ENCODE results near the gene AKAP13.
"Not testable (repeated sequence)": the region's sequence is repeated elsewhere in the genome, so short reads cannot be mapped to it uniquely, and the experiment has no call there.

The AKAP13 gene

GRCh38 chr15:85380217-85380811, at the start of gene AKAP13:
Gene AKAP13 (plus strand): TSS chr15:85380603. CDS start chr15:85485721, 105,118 bp downstream.
- H3K4me3 ChIP-seq (ENCODE audit: low read length) = peak within 1 kb of the TSS; percentile 74
- H3K27me3 ChIP-seq (ENCODE audit: control insufficient read depth, insufficient read depth, low read length) = no peaks in the 10 kb centered on the region
- no peaks in the 10 kb centered on the region for H3K4me1 ChIP-seq (ENCODE audit: control insufficient read depth, insufficient read depth, low read length)
- peak within 1 kb of the TSS; percentile 90 for H3K27ac ChIP-seq (ENCODE audit: low read depth, low read length)
- no peaks in the 10 kb centered on the region for H3K36me3 ChIP-seq (ENCODE audit: control insufficient read depth, insufficient read depth, low read length)
- peak within 1 kb of the TSS; percentile 66 for H3K9ac ChIP-seq (ENCODE audit: low read length)

GRCh38 chr15:85330901-85331588, 49.4 kb upstream of the AKAP13 start:
- peak overlapping the region; percentile 95 for H3K27ac ChIP-seq (ENCODE audit: low read depth, low read length)
- peak overlapping the region; percentile 49 for H3K4me3 ChIP-seq (ENCODE audit: low read length)
- peaks cover 11% of the 10 kb centered on the region for H3K4me1 ChIP-seq (ENCODE audit: control insufficient read depth, insufficient read depth, low read length)
- H3K27me3 ChIP-seq (ENCODE audit: control insufficient read depth, insufficient read depth, low read length) = no peaks in the 10 kb centered on the region
- H3K36me3 ChIP-seq (ENCODE audit: control insufficient read depth, insufficient read depth, low read length) = no peaks in the 10 kb centered on the region
- H3K9ac ChIP-seq (ENCODE audit: low read length) = no peak overlapping the region

GRCh38 chr15:85331655-85332285, 48.6 kb upstream of the AKAP13 start:
- Histone ChIP-seq H3K4me1 (ENCODE audit: control insufficient read depth, insufficient read depth, low read length) (peaks cover 11% of the 10 kb centered on the region), H3K9ac (ENCODE audit: low read length) (peak overlapping the region; percentile 26), H3K27me3 (ENCODE audit: control insufficient read depth, insufficient read depth, low read length) (no peaks in the 10 kb centered on the region), H3K27ac (ENCODE audit: low read depth, low read length) (peak overlapping the region; percentile 95), H3K36me3 (ENCODE audit: control insufficient read depth, insufficient read depth, low read length) (no peaks in the 10 kb centered on the region), H3K4me3 (ENCODE audit: low read length) (peak overlapping the region; percentile 49)

- no peak overlapping the region for H3K27ac ChIP-seq (ENCODE audit: low read depth, low read length)
- peaks cover 11% of the 10 kb centered on the region for H3K4me1 ChIP-seq (ENCODE audit: control insufficient read depth, insufficient read depth, low read length)
- no peak overlapping the region for H3K9ac ChIP-seq (ENCODE audit: low read length)
- H3K27me3 ChIP-seq (ENCODE audit: control insufficient read depth, insufficient read depth, low read length) = no peaks in the 10 kb centered on the region
- no peak overlapping the region for H3K4me3 ChIP-seq (ENCODE audit: low read length)
- H3K36me3 ChIP-seq (ENCODE audit: control insufficient read depth, insufficient read depth, low read length) = no peaks in the 10 kb centered on the region
These were observed 47.1 kb upstream of the AKAP13 start for GRCh38 chr15:85333132-85333831.

- Histone ChIP-seq H3K4me3 (ENCODE audit: low read length) (no peak overlapping the region), H3K9ac (ENCODE audit: low read length) (no peak overlapping the region), H3K27ac (ENCODE audit: low read depth, low read length) (no peak overlapping the region), H3K36me3 (ENCODE audit: control insufficient read depth, insufficient read depth, low read length) (no peaks in the 10 kb centered on the region), H3K27me3 (ENCODE audit: control insufficient read depth, insufficient read depth, low read length) (no peaks in the 10 kb centered on the region), H3K4me1 (ENCODE audit: control insufficient read depth, insufficient read depth, low read length) (peaks cover 11% of the 10 kb centered on the region)
These were observed 46.2 kb upstream of the AKAP13 start for GRCh38 chr15:85334241-85334640.

GRCh38 chr15:85335193-85335942, 45.0 kb upstream of the AKAP13 start:
- no peak overlapping the region for H3K9ac ChIP-seq (ENCODE audit: low read length)
- no peak overlapping the region for H3K27ac ChIP-seq (ENCODE audit: low read depth, low read length)

GRCh38 chr15:85336880-85337279, 43.5 kb upstream of the AKAP13 start:
- H3K36me3 ChIP-seq (ENCODE audit: control insufficient read depth, insufficient read depth, low read length) = no peaks in the 10 kb centered on the region
- peaks cover under 1% of the 10 kb centered on the region for H3K4me1 ChIP-seq (ENCODE audit: control insufficient read depth, insufficient read depth, low read length)
- no peak overlapping the region for H3K27ac ChIP-seq (ENCODE audit: low read depth, low read length)
- H3K27me3 ChIP-seq (ENCODE audit: control insufficient read depth, insufficient read depth, low read length) = no peaks in the 10 kb centered on the region
- H3K4me3 ChIP-seq (ENCODE audit: low read length) = no peak overlapping the region
- no peak overlapping the region for H3K9ac ChIP-seq (ENCODE audit: low read length)

More at GRCh38 chr15:85335193-85335942, 45.0 kb upstream of the AKAP13 start:
- Histone ChIP-seq H3K36me3 (ENCODE audit: control insufficient read depth, insufficient read depth, low read length) (no peaks in the 10 kb centered on the region), H3K27me3 (ENCODE audit: control insufficient read depth, insufficient read depth, low read length) (no peaks in the 10 kb centered on the region), H3K4me3 (ENCODE audit: low read length) (no peak overlapping the region), H3K4me1 (ENCODE audit: control insufficient read depth, insufficient read depth, low read length) (peaks cover 11% of the 10 kb centered on the region)

- no peaks in the 10 kb centered on the region for H3K27me3 ChIP-seq (ENCODE audit: control insufficient read depth, insufficient read depth, low read length)
- H3K27ac ChIP-seq (ENCODE audit: low read depth, low read length) = no peak overlapping the region
- H3K4me1 ChIP-seq (ENCODE audit: control insufficient read depth, insufficient read depth, low read length) = no peaks in the 10 kb centered on the region
- H3K9ac ChIP-seq (ENCODE audit: low read length) = no peak overlapping the region
- no peaks in the 10 kb centered on the region for H3K36me3 ChIP-seq (ENCODE audit: control insufficient read depth, insufficient read depth, low read length)
- no peak overlapping the region for H3K4me3 ChIP-seq (ENCODE audit: low read length)
These were observed 42.9 kb upstream of the AKAP13 start for GRCh38 chr15:85337425-85338074.

- no peak overlapping the region for H3K9ac ChIP-seq (ENCODE audit: low read length)
- H3K4me3 ChIP-seq (ENCODE audit: low read length) = no peak overlapping the region
- no peaks in the 10 kb centered on the region for H3K4me1 ChIP-seq (ENCODE audit: control insufficient read depth, insufficient read depth, low read length)
- no peaks in the 10 kb centered on the region for H3K27me3 ChIP-seq (ENCODE audit: control insufficient read depth, insufficient read depth, low read length)
- no peaks in the 10 kb centered on the region for H3K36me3 ChIP-seq (ENCODE audit: control insufficient read depth, insufficient read depth, low read length)
- no peak overlapping the region for H3K27ac ChIP-seq (ENCODE audit: low read depth, low read length)
These were observed 40.1 kb upstream of the AKAP13 start for GRCh38 chr15:85340321-85340665.

- Histone ChIP-seq H3K4me1 (ENCODE audit: control insufficient read depth, insufficient read depth, low read length) (no peaks in the 10 kb centered on the region), H3K27ac (ENCODE audit: low read depth, low read length) (no peak overlapping the region), H3K9ac (ENCODE audit: low read length) (no peak overlapping the region), H3K27me3 (ENCODE audit: control insufficient read depth, insufficient read depth, low read length) (no peaks in the 10 kb centered on the region), H3K36me3 (ENCODE audit: control insufficient read depth, insufficient read depth, low read length) (no peaks in the 10 kb centered on the region), H3K4me3 (ENCODE audit: low read length) (no peak overlapping the region)
These were observed 39.6 kb upstream of the AKAP13 start for GRCh38 chr15:85340852-85341251.

GRCh38 chr15:85342163-85342562, 38.2 kb upstream of the AKAP13 start:
- H3K4me1 ChIP-seq (ENCODE audit: control insufficient read depth, insufficient read depth, low read length); H3K27me3 ChIP-seq (ENCODE audit: control insufficient read depth, insufficient read depth, low read length); H3K27ac ChIP-seq (ENCODE audit: low read depth, low read length); H3K4me3 ChIP-seq (ENCODE audit: low read length); H3K36me3 ChIP-seq (ENCODE audit: control insufficient read depth, insufficient read depth, low read length); H3K9ac ChIP-seq (ENCODE audit: low read length): not testable (repeated sequence)

Data from rectal smooth muscle tissue (tissue), 1 donor.